Measurements from ENCODE around the gene BRIX1. TPM values are rescaled to one million over a fixed set of nuclear protein-coding genes. Genes with fewer than 3 reads are reported as not detected.

Gene BRIX1
- polyA plus RNA-seq, 2 donors = 14.9 to 25.6 TPM

Other genes starting within 250 kb of the BRIX1 start
- under 1 TPM in 1 of 2 donors, not detected in 1; 0.04 TPM for gene TTC23L, start 76.5 kb upstream of the BRIX1 start, polyA plus RNA-seq
- gene RAD1, start 207 bp upstream of the BRIX1 start, polyA plus RNA-seq = 10 to 100 TPM in 1 of 2 donors, 1 to 10 TPM in 1; 8.0 to 10.5 TPM
- gene DNAJC21, start 13.8 kb downstream of the BRIX1 start, polyA plus RNA-seq = 10 to 100 TPM; 24.5 to 24.6 TPM
- gene AGXT2, start 132.2 kb downstream of the BRIX1 start, polyA plus RNA-seq = not detected

All from esophagus (tissue), 2 donors.